DND-41 (cell line): ENCODE measurements around the gene IQCM.

ENCODE experiments used
- ATAC-seq: fragments of 200-7000 bp; cut with Tn5 transposase; 3 replicates; pipeline ENCODE4 v1.9.1; 2021; ENCODE audit warnings: low read depth; ENCODE audit not compliant: insufficient read depth
- DNase-seq: peaks from one replicate; pipeline ENCODE4 v3.0.0-alpha.2; 2020
- H2AFZ ChIP-seq: 2 replicates; pipeline ENCODE4 v1.6.0; 2012; ENCODE audit warnings: low read depth, low read length
- H3K27ac ChIP-seq: 2 replicates; pipeline ENCODE4 v1.5.1; 2012; ENCODE audit warnings: low read length, inconsistent platforms
- H3K27me3 ChIP-seq: fragments of 200-600 bp; sonication (generic); 2 replicates; pipeline ENCODE4 v1.6.0; 2012; ENCODE audit warnings: low read length, mild to moderate bottlenecking, inconsistent platforms; ENCODE audit not compliant: insufficient read depth, poor library complexity
- H3K36me3 ChIP-seq: 2 replicates; pipeline ENCODE4 v1.5.1; 2012; ENCODE audit warnings: low read length, inconsistent platforms; ENCODE audit not compliant: insufficient read depth
- H3K4me1 ChIP-seq: 2 replicates; pipeline ENCODE4 v1.5.1; 2012; ENCODE audit warnings: mild to moderate bottlenecking, low read length; ENCODE audit not compliant: insufficient read depth
- H3K4me2 ChIP-seq: 2 replicates; pipeline ENCODE4 v1.6.0; 2012; ENCODE audit warnings: mild to moderate bottlenecking, moderate library complexity, low read length, inconsistent platforms; ENCODE audit not compliant: insufficient read depth
- H3K4me3 ChIP-seq, 2 experiments: fragments of 200-600 bp in 1 of 2; shearing (Covaris generic) in 1 of 2; 2 replicates each; pipeline ENCODE4 v1.5.1; 2012 to 2016; ENCODE audit warnings: inconsistent platforms in 2 of 2, low read length in 2 of 2, mild to moderate bottlenecking in 2 of 2, low read depth in 1 of 2, moderate library complexity in 1 of 2
- H3K79me2 ChIP-seq: 2 replicates; pipeline ENCODE4 v1.6.0; 2012; ENCODE audit warnings: low read length, inconsistent platforms; ENCODE audit not compliant: insufficient read depth
- H3K9ac ChIP-seq: 2 replicates; pipeline ENCODE4 v1.6.0; 2012; ENCODE audit warnings: low read depth, mild to moderate bottlenecking, inconsistent platforms, low read length, moderate library complexity
- H3K9me3 ChIP-seq: 2 replicates; pipeline ENCODE4 v1.5.1; 2012; ENCODE audit warnings: low read length, moderate library complexity, mild to moderate bottlenecking, inconsistent platforms; ENCODE audit not compliant: insufficient read depth, severe bottlenecking
- H4K20me1 ChIP-seq: 2 replicates; pipeline ENCODE4 v1.6.0; 2012; ENCODE audit warnings: low read length; ENCODE audit not compliant: insufficient read depth
- EZH2 ChIP-seq: IDR thresholded peaks from 3 replicates; pipeline ENCODE4 v1.6.1; 2012; ENCODE audit warnings: borderline replicate concordance, low read depth, mild to moderate bottlenecking, moderate library complexity, low read length, inconsistent platforms; ENCODE audit not compliant: severe bottlenecking
- TF ChIP-seq, protein P1 (sequence below): IDR thresholded peaks from 2 replicates; pipeline ENCODE4 v1.5.1; 2012; ENCODE audit warnings: borderline replicate concordance, low read length, moderate library complexity, mild to moderate bottlenecking; ENCODE audit not compliant: poor library complexity, severe bottlenecking; ENCODE audit errors: extremely low read depth

IQCM gene

DNA sequence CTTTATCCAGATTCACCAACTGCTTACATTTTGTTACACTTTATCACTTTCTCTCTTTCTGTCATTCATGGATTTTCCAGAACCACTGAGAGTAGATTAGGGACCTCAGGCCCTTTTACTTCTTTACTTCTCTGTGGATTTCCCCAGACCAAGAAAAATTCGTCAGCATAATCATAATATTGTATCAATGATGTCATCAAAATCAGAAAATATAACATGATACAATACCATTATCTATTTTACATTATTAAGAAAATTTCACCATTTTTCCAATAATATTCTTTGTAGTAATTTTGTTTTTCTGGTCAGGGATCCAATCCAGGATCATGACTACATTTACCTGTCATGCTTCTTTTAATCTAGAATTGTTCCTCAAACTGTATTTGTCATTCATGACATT, 494.2 kb downstream of the IQCM start:
- no peak overlapping the region for H2AFZ ChIP-seq
- H3K79me2 ChIP-seq = no peaks in the 10 kb centered on the region
- H3K36me3 ChIP-seq = no peaks in the 10 kb centered on the region
- ATAC-seq = no peak
- no peak for DNase-seq
- TF ChIP-seq EZH2 = no peak
- TF ChIP-seq, protein P1, sequence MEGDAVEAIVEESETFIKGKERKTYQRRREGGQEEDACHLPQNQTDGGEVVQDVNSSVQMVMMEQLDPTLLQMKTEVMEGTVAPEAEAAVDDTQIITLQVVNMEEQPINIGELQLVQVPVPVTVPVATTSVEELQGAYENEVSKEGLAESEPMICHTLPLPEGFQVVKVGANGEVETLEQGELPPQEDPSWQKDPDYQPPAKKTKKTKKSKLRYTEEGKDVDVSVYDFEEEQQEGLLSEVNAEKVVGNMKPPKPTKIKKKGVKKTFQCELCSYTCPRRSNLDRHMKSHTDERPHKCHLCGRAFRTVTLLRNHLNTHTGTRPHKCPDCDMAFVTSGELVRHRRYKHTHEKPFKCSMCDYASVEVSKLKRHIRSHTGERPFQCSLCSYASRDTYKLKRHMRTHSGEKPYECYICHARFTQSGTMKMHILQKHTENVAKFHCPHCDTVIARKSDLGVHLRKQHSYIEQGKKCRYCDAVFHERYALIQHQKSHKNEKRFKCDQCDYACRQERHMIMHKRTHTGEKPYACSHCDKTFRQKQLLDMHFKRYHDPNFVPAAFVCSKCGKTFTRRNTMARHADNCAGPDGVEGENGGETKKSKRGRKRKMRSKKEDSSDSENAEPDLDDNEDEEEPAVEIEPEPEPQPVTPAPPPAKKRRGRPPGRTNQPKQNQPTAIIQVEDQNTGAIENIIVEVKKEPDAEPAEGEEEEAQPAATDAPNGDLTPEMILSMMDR = no peak
- no peak overlapping the region for H3K27ac ChIP-seq
- H3K4me2 ChIP-seq = no peak overlapping the region
- no peak overlapping the region for H3K9ac ChIP-seq
- no peaks in the 10 kb centered on the region for H4K20me1 ChIP-seq
- H3K27me3 ChIP-seq = no peaks in the 10 kb centered on the region
- H3K4me1 ChIP-seq = no peaks in the 10 kb centered on the region
- H3K4me3 ChIP-seq = no peak overlapping the region
- H3K9me3 ChIP-seq = peaks cover 4% of the 10 kb centered on the region

DNA sequence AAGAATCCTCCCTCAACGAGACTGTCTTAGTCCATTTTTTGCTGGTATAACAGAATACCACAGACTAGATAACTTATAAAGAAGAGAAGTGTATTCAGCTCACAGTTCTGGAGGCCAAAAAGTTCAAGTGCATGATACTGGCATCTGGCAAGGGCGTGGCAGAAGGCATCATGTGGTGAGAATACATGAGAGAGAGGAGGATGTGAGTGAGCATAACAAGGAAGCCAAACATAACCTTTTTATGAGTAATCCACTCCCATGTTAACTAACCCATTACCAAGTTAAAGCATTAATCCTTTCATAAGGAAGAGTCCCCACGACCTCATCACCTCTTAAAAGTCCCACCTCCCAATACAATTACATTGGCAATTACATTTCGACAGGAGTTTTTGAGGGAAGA, 504.6 kb downstream of the IQCM start:
- H3K4me1 ChIP-seq = no peaks in the 10 kb centered on the region
- DNase-seq (no peak), ATAC-seq (no peak)
- H3K9me3 ChIP-seq = no peaks in the 10 kb centered on the region
- no peak overlapping the region for H2AFZ ChIP-seq
- no peak overlapping the region for H3K27ac ChIP-seq
- H3K27me3 ChIP-seq = no peaks in the 10 kb centered on the region
- H3K79me2 ChIP-seq = no peaks in the 10 kb centered on the region
- H4K20me1 ChIP-seq = no peaks in the 10 kb centered on the region
- no peaks in the 10 kb centered on the region for H3K36me3 ChIP-seq
- no peak for TF ChIP-seq EZH2
- TF ChIP-seq, protein P1 = no peak
- H3K4me2 ChIP-seq = no peak overlapping the region
- H3K9ac ChIP-seq = no peak overlapping the region
- no peak overlapping the region for H3K4me3 ChIP-seq

DNA sequence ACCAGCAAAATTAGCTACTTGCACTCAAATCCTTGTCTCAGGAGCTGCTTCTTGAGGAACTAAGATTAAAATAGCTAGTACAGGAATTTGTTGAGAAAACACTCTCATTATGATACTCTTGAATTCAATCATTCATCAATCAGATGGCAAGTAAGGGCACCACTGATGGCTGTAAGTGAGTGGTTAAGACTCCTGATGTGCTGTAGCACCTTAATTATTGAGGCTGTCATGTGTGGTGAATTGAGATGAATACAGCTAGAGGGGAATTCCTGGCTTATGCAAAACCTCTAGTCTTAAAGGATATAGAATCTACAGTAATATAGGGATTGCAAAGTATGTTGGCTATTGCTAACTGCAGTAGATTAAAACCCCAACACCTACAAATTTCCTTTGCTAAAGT, 509.1 kb downstream of the IQCM start:
- Histone ChIP-seq H3K36me3 (no peaks in the 10 kb centered on the region), H3K4me3 (no peak overlapping the region), H3K79me2 (no peaks in the 10 kb centered on the region), H3K4me2 (no peak overlapping the region), H2AFZ (no peak overlapping the region), H4K20me1 (no peaks in the 10 kb centered on the region), H3K27me3 (no peaks in the 10 kb centered on the region), H3K9me3 (no peaks in the 10 kb centered on the region), H3K27ac (no peak overlapping the region), H3K9ac (no peak overlapping the region), H3K4me1 (no peaks in the 10 kb centered on the region)
- TF ChIP-seq, protein P1 = no peak
- TF ChIP-seq EZH2 = no peak
- DNase-seq (no peak), ATAC-seq (no peak)
